GM12872 (cell line): ENCODE results near the gene VIL1.

Experiments
- CTCF ChIP-seq: IDR thresholded peaks from 3 replicates; pipeline ENCODE4 v1.5.1; 2011; ENCODE audit warnings: low read depth, mild to moderate bottlenecking, low read length, moderate library complexity; ENCODE audit not compliant: insufficient read depth

Gene VIL1

DNA sequence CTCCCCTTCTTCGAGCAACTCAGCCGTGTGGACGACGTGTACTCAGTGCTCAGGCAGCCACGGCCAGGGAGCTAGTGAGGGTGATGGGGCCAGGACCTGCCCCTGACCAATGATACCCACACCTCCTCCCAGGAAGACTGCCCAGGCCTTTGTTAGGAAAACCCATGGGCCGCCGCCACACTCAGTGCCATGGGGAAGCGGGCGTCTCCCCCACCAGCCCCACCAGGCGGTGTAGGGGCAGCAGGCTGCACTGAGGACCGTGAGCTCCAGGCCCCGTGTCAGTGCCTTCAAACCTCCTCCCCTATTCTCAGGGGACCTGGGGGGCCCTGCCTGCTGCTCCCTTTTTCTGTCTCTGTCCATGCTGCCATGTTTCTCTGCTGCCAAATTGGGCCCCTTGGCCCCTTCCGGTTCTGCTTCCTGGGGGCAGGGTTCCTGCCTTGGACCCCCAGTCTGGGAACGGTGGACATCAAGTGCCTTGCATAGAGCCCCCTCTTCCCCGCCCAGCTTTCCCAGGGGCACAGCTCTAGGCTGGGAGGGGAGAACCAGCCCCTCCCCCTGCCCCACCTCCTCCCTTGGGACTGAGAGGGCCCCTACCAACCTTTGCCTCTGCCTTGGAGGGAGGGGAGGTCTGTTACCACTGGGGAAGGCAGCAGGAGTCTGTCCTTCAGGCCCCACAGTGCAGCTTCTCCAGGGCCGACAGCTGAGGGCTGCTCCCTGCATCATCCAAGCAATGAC lies 14.4 kb upstream of the VIL1 start:
- no peak for TF ChIP-seq CTCF

DNA sequence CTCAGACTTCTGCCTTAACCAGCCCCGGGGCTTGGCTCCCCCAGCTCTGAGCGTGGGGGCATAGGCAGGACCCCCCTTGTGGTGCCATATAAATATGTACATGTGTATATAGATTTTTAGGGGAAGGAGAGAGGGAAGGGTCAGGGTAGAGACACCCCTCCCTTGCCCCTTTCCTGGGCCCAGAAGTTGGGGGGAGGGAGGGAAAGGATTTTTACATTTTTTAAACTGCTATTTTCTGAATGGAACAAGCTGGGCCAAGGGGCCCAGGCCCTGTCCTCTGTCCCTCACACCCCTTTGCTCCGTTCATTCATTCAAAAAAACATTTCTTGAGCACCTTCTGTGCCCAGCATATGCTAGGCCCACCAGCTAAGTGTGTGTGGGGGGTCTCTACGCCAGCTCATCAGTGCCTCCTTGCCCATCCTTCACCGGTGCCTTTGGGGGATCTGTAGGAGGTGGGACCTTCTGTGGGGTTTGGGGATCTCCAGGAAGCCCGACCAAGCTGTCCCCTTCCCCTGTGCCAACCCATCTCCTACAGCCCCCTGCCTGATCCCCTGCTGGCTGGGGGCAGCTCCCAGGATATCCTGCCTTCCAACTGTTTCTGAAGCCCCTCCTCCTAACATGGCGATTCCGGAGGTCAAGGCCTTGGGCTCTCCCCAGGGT lies 13.7 kb upstream of the VIL1 start:
- no peak for TF ChIP-seq CTCF

- TF ChIP-seq CTCF = no peak
Observed at GRCh38 chr2:218405746-218406208, 13.1 kb upstream of the VIL1 start.

DNA sequence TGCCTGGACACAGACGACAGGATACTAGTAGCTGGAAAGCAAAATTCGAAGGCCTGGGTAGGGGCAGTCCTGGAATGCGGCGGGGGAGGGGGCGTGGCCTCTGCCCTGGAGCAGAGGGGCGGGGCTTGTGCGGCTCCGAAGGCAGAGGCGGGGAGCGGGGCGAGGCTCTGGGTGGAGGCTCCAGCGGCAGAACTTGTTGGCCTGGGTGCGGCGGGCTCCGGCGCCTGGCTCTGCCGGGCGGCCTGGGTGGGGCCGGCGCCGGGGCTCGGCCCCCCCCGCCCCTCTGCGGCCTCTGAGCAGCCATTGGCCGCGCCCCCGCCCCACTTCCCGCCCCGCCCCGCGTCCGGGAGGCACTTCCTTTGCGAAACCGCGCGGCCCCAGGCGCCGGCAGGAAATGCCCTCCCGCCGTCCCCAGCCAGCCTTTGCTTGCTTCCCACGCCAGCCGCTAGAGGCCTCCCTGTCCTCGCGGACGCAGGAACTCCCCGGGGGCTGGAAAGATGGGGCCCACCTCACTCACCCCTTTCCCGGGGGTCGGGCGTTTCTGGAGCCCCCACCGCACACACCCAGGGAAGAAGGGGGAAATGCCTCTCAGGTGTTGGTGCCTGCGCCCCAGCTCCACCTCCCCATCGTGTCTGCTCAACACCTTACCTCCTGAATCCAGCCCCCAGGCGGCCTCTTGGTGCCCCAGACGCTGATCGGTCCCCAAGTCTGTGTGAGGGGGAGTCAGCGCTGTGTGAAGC lies 12.5 kb upstream of the VIL1 start:
- TF ChIP-seq CTCF = peak; percentile 81

- no peak for TF ChIP-seq CTCF
Observed at GRCh38 chr2:218406949-218407618, 11.8 kb upstream of the VIL1 start.

DNA sequence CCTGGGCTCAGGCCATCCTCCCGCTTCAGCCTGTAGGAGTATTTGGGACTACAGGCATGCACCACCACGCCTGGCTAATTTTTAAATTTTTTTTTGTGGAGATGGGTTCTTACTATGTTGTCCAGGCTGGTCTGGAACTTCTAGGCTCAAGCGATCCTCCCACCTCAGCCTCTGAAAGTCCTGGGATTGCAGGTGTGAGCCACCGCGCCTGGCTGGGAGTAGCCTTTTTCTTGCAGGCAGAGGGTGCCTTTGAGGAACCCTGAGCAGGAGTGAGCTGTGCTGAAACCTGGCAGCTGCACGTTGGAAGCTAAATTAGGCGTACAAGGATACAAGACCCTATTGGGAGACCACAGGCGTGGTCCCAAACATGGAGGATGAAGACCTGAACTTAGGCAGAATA lies 11.2 kb upstream of the VIL1 start:
- TF ChIP-seq CTCF = no peak

GRCh38 chr2:218418321-218418716 lies 604 bp upstream of the VIL1 start:
- TF ChIP-seq CTCF = no peak
